Activated T-helper 1 cell treated with anti-CD3 and anti-CD28 coated beads, Interleukin-2, amount 50 U/mL, for 16 hours (primary cell): ENCODE measurements around the gene PKNOX2.

Experiments
- DNase-seq, 2 donors: peaks; one replicate each; pipeline ENCODE4 v3.0.0-alpha.2; 2020; ENCODE audit warnings: low read depth in 1 of 2, low spot score in 1 of 2

PKNOX2 gene

DNA sequence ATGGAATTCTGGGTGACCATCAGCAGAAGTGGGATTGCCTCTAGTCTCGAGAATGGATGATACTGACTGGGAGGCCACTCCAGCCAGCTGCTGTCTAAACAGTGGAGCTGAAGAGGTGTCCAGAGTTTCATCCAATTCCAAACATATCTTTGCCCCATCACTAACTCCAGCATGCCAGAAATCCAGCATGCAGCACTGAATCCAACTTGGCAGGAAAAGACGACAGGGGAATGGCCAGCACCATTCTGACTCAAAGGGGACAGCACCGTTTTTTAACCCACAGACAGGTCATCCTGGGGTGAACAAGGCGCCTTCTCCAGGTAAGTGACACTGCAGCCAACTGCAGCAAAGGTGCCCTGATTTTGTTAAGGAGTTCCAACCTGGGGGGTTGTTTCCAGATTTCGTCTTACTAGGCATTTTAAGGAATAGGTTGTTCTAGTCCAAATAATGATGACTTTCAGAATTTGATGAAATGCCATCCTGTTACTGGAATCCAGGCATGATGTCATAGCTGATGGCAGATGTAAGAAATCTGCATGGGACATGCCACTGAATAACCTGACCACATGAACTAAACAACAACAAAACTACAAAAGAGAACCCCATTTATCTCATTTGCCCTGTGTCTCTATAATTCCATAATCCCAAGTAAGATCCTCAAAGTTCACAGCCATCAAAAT, 299.2 kb downstream of the PKNOX2 start:
- no peak for DNase-seq

DNA sequence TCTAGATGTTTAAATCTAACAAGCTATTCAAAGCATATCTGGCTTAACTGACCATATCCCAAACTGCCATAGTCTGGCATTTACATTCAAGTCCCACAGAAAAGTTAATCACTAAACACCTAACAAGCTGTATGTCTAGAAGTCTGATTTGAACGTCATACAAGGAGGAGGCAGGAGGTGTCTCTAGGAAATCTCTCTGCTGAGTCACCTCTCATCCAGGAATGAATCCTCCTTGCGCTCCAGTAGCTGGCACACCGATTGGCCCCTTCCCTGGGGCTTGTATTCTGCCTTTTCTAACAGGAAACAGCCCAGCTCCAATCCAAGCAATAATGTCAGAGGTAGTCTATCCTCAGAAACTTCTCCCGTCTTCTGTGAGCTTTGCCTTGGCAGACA, 299.7 kb downstream of the PKNOX2 start:
- DNase-seq, result no peak

DNA sequence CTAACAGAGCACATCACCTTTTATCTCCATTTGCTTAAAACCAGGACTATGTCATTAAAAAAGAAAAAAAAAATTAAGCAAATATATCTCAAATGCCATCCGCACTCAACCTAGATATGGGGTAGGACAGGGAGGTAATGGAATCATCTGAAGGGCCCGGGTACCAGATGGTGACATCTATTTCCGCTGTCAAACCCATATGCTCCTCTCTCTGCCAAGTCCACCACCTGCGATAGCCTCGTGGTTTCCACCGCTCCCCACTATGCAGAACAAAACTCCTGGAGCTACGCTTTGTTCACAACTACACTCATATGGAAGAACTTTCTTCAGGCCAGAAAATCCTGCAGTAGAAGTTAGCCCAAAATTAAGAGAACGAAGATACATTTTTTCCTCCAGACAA, 300.1 kb downstream of the PKNOX2 start:
- no peak for DNase-seq

DNA sequence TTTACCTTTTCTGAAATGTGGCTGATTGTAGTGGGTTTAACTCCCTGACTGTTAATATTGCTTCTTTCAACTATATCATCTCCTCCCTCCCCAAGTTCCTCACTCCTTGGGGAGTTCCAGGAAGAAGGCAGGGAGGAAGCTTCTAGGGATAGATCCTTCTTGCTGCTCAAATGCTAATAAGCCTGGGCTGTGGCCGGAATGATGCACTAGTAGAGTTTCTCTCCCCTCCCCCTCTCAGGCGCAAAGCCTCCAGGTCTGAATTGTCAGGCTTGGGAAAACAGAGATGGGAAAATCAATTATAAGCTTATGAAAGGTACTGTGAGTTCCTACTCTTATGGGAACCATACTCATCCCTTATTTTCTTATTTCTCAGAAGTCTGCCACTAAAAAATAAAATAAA, 300.7 kb downstream of the PKNOX2 start:
- DNase-seq, result no peak

DNA sequence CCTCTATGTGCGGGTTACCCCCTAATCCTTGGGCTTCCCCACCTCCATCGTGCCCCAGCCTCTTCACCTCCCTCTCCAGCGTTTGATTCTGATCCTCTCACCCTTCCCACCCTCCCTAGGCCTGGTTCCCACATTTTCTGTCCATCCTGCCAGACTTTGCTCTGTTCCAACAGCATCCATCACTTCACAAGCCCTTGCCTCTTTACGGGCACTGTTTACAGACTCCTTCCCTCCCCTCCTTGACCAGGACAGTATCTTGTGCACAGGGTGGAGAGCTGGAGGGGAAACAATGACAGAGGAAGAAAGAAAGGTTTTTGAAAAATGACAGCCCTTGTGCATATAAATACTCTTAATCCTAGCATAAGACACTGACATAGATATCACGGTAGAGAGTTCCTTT, 301.1 kb downstream of the PKNOX2 start:
- no peak for DNase-seq

DNA sequence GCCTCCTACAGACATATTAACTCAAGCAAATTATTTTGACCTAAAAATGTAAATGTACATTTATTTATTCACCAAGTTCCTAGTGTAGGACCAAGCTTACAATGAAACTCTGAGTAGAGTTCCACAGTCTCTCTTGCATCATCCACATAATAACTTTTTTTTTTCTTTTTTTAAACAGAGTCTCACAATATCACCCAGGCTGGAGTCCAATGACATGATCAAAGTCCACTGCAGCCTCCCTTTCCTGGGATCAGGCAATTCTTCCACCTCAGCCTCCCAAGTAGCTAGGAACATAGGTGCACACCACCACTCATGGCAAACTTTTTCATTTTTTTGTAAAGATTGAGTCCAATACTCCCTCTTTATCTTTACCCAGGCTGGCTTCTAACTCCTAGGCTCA, 303.5 kb downstream of the PKNOX2 start:
- DNase-seq, result no peak

DNA sequence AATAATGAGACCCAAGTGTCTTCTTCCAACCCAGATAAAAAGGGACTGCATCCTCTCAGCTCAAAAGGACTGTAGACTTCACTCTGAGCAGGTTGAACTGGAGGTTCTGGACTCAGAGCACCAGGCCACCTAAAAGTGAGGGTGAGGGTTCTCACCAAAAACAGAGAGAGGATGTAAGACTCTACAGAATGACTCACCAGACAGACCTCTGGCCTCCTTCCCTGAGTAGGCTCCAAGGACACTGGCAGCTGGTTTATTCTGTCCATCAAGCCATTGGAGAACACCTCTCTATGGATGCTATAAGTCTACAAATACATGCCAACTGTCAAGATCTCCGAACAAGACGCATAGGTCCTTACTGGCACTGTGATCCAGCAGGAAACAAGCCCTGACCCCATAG, 304.3 kb downstream of the PKNOX2 start:
- no peak for DNase-seq

DNA sequence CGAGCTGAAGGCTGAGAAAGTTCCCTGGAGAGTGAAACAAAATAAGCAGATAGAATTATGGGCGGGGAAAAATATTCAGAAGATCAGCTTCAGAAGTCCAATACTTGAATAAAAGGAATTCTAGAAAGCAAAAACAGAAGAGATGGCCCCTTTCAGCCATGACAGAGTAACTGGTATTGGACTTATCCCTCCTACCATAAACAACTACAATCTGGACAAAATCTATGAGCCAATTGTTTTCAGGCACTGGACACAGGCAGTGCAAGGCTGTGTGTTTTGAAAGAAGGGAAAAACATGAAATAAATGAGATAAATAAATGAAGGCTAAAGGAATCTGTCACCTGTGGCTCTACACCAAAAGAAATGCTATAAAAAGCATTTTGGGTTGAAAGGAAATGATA, 305.8 kb downstream of the PKNOX2 start:
- no peak for DNase-seq

DNA sequence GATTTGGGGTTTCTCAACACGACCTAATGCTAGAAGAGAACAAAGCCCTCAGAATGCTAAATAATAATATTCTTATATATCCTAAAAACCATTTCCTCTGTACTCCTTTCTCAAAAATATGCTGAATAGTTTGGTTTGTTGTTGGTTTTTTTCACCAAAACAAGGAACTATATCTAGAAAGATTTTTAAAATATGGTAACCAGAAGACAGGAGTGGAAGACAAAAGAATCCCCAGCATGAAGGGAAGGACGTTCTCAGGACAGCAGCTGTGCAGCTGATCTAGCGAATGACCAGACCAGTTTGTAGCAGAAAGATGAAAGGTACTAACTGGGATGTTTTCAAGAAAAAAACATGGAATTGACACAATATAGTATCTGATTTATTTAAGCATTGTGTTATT, 312.2 kb downstream of the PKNOX2 start:
- no peak for DNase-seq

DNA sequence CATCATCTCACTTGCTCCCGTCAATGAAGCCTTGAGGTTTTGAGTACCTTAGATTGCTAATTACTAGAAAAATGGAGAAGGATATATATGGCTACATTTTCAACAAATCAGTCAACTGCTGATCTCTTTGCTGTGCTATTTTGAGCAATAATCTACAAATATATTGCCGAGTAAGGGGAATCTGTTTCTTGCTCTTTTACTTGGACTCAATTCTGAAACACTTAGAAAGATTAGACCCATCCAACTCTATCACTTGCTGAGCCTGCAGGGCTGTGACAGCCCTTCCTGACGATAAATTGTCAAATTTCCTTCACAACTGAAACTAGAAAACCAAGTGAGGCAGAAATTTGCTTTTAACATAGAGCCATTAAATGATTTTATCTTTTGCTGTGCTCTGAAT, 314.6 kb downstream of the PKNOX2 start:
- DNase-seq, result no peak

DNA sequence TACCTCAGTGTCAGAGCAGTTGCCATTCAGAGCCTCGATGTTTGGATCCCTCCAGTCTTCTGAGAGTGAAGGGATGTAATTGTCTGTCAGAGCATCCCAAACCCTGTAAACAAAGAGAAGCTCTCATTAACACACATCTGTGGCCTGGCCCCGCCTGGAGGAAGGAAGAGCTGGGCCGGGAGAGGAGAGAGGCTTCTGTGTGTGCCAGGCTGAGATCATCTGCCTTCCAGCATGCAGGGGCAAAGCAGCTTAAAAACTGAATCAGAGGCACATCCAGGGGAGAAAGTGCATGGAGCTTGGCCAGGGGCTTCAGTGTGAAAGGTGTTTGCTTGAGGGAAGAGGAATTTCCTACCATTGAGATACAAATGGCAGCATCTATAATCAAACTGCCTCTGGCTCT, 317.0 kb downstream of the PKNOX2 start:
- no peak for DNase-seq
